ENCODE data around the gene KRTAP12-4.

The KRTAP12-4 gene

GRCh38 chr21:44654576-44655175 lies at the start of gene KRTAP12-4:
TSS of gene KRTAP12-4 (minus strand) at chr21:44654659. CDS start at chr21:44654614, 45 bp downstream.
- Mint-ChIP-seq H3K9me3 (peaks cover 34% of the 10 kb centered on the region), H3K4me1 (no peaks in the 10 kb centered on the region), H3K36me3 (ENCODE audit: low read depth) (no peaks in the 10 kb centered on the region), H3K27me3 (ENCODE audit: low read depth) (peaks cover 14% of the 10 kb centered on the region), H3K4me3 (no peak within 1 kb of the TSS), H3K27ac (no peak within 1 kb of the TSS)
- no peak for TF ChIP-seq CTCF (IDR thresholded peaks at IDR 0.05; ENCODE audit: unreplicated experiment in 3 of 3)

- Mint-ChIP-seq H3K36me3 (ENCODE audit: low read depth) (no peaks in the 10 kb centered on the region), H3K27ac (no peak overlapping the region), H3K27me3 (ENCODE audit: low read depth) (peaks cover 92% of the 10 kb centered on the region), H3K4me1 (peaks cover 5% of the 10 kb centered on the region), H3K4me3 (no peak overlapping the region), H3K9me3 (peaks cover 5% of the 10 kb centered on the region)
- TF ChIP-seq CTCF (IDR thresholded peaks at IDR 0.05; ENCODE audit: unreplicated experiment in 3 of 3): no peak
Observed at GRCh38 chr21:44703731-44704635, 49.5 kb upstream of the KRTAP12-4 start.

GRCh38 chr21:44702973-44703730 lies 48.7 kb upstream of the KRTAP12-4 start:
- Mint-ChIP-seq H3K27me3 (ENCODE audit: low read depth) (peaks cover 91% of the 10 kb centered on the region), H3K9me3 (peaks cover 5% of the 10 kb centered on the region), H3K4me3 (no peak overlapping the region), H3K27ac (no peak overlapping the region), H3K36me3 (ENCODE audit: low read depth) (no peaks in the 10 kb centered on the region), H3K4me1 (peaks cover 11% of the 10 kb centered on the region)
- no peak for TF ChIP-seq CTCF (IDR thresholded peaks at IDR 0.05; ENCODE audit: unreplicated experiment in 3 of 3)

GRCh38 chr21:44702111-44702972 lies 47.9 kb upstream of the KRTAP12-4 start:
- Mint-ChIP-seq H3K36me3 (ENCODE audit: low read depth) (no peaks in the 10 kb centered on the region), H3K9me3 (peaks cover 5% of the 10 kb centered on the region), H3K4me1 (peaks cover 11% of the 10 kb centered on the region), H3K4me3 (no peak overlapping the region), H3K27ac (no peak overlapping the region), H3K27me3 (ENCODE audit: low read depth) (peaks cover 91% of the 10 kb centered on the region)
- no peak for TF ChIP-seq CTCF (IDR thresholded peaks at IDR 0.05; ENCODE audit: unreplicated experiment in 3 of 3)

- peaks cover 15% of the 10 kb centered on the region for H3K4me1 Mint-ChIP-seq
- H3K27ac Mint-ChIP-seq: no peak overlapping the region
- no peak overlapping the region for H3K4me3 Mint-ChIP-seq
- H3K9me3 Mint-ChIP-seq: peaks cover 5% of the 10 kb centered on the region
- H3K36me3 Mint-ChIP-seq (ENCODE audit: low read depth): no peaks in the 10 kb centered on the region
- TF ChIP-seq CTCF (IDR thresholded peaks at IDR 0.05; ENCODE audit: unreplicated experiment in 3 of 3): no peak
- peaks cover 90% of the 10 kb centered on the region for H3K27me3 Mint-ChIP-seq (ENCODE audit: low read depth)
Observed at GRCh38 chr21:44701541-44701940, 47.1 kb upstream of the KRTAP12-4 start.

Measured in nephron (organoid).